Measurements from ENCODE around the gene DBH.

Gene DBH

GRCh38 chr9:133703591-133704399, 67.6 kb downstream of the DBH start:
- DNase-seq: no peak

GRCh38 chr9:133704711-133705181, 68.6 kb downstream of the DBH start:
- DNase-seq: no peak

- no peak for DNase-seq
Measured at GRCh38 chr9:133705576-133705975, 69.4 kb downstream of the DBH start.

DNA sequence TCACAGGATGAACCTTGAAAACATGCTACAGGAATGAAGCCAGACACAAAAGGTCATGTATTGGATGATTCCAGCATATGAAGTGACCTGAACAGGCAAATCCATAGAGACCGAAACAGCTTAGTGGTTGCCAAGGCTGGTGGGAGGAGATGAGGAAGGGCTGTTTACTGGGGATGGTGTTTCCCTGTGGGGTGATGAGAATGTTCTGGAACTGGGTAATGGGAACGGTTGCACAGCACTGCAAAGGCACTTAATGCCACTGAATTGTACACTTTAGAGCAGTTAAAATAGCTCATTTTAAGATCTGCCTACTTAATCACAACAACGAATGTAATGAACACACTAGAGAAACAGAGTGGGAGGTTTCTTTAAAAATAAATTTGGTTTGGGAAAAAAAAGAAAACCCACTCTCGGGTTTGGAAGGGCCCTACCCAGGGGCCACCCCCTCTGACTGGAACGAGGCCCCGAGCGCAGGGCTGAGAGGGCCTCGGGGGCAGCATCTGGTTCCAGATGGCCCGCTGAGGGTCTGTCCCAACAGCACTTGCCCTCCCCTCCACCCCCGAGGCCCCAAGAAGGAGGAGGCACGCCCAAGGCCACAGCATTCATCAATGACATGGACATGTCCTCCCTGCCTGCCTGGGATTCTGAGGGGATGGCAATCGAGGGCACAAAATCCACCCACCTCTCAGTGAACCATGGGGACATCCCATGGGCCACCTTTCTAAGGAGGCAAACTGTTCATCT, 70.3 kb downstream of the DBH start:
- no peak for DNase-seq

GRCh38 chr9:133707065-133707762, 71.1 kb downstream of the DBH start:
- DNase-seq: no peak

GRCh38 chr9:133707763-133708245, 71.6 kb downstream of the DBH start:
- DNase-seq: no peak

DNA sequence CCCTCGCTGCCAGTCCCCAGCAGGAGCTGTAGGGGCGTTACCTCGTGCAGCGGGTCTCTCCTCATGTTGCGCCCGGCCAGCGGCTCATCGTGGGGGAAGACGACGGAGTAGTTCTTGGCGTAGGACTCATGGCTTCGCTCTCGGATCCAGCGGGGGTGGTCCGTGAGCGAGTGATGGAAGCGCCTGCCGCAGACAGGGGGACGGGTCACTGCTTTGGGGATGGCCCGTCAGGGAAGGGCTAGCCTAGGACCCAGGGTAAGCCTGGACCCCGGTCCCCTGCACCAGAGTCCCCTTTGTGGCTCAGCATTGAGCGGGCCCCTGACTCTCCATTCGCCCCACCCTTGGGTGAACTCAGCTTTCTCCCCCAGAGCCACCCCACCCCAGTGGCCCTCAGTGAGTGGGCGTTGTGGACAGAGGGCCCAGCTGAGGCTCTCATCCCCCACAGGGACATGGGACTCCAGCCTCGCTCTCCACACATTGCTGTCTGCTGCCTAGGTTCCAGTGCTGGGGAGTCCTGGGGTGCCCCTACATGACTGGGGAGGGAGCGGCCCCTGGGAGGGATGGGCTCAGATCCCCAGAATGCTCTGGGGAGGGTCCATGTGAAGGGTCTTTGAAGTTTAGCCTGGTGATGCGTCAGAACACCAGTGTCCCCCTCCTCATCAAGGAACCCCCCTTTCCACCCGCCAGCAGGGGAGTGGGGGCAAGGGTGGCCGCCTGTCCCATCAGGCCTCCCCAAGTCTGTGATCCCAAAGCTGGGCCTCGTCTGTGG, 72.3 kb downstream of the DBH start:
- DNase-seq: no peak

All from hematopoietic multipotent progenitor cell treated with erythropoietin and hydrocortisone succinate and interleukin-3 and kit ligand, for 6 days (in vitro differentiated cells).